GM18520 (cell line): Measurements from ENCODE around the gene TMC6.
"Not testable (repeated sequence)": the region's sequence is repeated elsewhere in the genome, so short reads cannot be mapped to it uniquely, and the experiment has no call there.

Source experiments
- ATAC-seq: cut with Tn5 transposase; IDR thresholded peaks from one replicate; pipeline ENCODE4 v1.9.1; 2021; ENCODE audit not compliant: unreplicated experiment

Gene TMC6

DNA sequence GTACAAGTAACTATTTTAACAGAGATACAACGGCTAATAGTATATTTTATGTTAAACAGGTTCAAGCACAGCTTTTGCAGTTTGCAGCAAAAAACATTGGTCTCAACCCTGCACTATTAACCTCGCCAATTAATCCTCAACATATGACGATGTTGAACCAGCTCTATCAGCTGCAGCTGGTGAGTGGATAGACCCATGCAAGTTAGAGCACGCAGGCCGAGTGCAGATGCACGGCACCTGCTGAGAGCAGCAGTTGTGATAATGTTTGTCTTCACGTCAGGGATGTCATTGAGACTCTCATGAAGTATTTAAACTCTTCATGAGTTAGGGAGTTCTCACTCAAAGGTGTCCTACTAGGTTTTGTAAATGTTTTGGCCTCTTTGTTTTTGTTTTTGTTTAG lies 45.6 kb downstream of the TMC6 start:
- ATAC-seq = no peak

DNA sequence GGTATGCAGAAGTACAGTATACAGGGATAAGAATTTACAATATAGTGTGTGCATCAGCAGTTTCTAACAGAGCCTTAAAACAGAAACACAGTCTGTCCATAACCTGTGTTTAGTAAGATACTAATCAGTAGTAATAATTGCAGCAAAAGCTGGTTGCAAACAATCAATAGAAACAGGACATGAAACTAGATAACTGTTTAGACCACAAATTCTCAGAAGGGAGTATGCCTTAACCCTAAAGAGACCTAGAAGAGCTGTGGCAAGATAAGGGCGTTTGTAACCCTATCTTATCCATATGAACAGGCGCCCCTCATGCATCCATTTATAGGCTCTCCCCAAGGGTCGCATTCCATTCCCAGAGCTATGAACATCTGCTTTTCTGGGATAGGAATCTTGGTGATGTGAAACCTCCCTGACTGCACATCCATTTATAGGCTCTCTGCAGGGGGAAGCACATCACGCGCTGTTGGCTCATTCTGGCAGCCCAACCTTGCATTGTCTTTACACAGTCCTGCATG lies 46.1 kb downstream of the TMC6 start:
- ATAC-seq = not testable (repeated sequence)

DNA sequence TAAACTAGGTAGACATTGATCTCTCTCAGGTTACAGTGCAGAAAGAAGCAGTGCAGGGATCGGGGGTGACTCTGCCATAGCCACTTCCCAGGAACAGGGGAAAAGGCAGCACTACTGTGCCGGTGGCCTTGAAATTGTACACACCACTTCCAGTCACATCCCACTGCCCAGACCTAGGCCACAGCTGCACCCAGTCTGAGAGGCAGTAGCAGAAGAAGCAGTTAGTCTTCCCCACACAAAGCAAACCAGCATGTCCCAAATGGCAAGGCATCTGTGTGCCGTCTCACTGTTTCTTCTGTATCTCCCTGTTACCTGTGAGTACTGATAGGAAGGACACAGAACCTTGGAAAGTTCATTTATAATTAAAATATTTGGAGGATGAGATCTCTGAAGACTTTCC lies 47.0 kb downstream of the TMC6 start:
- no peak for ATAC-seq

DNA sequence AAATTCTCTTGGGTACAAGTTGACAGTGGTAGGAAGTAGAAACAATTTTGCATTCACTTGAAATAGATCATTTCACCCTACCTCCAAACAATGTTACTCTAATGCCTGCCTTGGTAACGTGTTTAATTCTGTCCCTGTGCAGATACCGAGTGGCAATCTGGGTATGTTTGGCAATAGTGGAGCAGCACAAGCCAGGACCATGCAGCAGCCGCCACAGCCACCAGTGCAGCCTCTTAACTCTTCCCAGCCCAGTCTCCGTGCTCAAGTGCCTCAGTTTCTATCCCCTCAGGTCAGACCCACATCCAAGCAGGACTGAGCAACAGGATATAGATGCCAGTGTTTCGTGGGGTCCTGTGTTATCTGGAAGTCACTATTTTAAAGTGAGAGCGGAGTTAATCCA lies 49.3 kb downstream of the TMC6 start:
- ATAC-seq = no peak

DNA sequence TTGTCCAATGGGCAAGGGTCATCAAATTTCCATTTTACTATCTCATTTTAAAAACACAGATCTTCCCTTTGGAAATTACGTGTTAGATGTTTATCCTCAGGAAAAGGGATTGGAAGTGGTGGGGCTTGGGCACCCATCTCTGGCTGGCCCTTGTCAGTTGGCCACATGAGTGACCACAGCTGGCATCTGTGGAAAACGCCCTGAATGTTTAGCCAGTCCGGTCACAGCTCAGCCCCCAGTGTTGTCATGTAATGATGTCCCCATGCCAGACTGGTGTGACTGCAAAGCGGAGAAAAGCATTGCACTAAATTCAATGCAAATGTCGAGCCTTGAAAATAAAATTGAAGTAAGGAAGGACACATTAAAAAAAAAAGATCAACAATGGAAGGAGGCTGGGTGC lies 53.0 kb downstream of the TMC6 start:
- ATAC-seq = no peak

DNA sequence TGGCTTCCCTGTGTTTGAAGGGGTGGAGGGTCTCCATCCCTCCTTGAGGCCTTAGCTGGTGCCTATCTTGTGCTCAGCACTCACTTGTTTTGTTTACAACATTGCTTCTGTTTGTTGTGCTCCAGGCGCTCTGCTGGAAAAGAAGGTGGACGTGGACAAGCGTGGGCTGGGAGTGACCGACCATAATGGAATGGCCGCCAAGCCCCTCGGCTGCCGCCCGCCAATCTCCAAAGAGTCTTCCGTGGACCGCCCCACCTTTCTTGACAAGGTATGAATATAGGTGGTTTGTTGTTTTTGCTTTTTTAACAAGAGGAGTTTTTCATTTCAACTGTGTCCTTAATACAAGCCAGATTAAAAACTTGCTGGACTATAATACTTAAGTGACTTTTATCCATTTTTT lies 53.5 kb downstream of the TMC6 start:
- ATAC-seq = no peak

DNA sequence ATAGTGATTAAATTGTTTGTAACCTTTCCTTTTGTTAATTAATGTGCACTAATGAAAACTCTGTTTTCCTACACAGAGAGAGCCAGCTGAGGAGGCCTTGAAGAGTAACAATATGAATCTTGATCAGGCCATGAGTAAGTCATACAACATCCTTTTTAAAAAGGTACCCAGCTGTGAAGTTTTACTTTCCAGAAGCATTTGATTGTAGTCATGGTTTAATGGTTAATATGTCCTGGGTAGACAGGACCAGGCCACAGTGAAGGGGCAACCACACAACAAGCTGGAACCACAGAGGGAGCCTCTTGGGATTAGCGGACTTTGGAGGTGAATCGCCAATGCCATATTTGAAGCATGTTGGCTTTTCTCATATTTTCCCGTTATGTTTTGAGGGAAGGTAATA lies 55.6 kb downstream of the TMC6 start:
- ATAC-seq = no peak

DNA sequence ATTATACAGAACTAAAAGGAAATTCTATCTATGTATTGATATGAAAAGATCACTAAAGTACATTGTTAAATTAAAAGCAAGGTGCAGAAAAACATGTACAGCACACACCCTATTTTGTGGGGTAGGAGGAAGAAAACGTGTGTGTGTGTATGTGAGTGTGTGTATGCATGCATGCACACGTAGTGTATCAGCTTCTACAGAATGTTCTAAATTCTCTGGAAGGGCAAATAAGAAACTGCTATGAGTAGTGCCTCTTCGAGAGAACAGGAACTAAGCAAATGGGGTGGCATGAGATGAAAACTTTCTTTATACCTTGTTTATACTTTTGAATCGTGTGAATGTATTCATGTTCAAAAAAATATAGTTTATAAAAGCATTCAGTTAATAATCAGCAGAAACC lies 58.9 kb downstream of the TMC6 start:
- ATAC-seq = no peak

DNA sequence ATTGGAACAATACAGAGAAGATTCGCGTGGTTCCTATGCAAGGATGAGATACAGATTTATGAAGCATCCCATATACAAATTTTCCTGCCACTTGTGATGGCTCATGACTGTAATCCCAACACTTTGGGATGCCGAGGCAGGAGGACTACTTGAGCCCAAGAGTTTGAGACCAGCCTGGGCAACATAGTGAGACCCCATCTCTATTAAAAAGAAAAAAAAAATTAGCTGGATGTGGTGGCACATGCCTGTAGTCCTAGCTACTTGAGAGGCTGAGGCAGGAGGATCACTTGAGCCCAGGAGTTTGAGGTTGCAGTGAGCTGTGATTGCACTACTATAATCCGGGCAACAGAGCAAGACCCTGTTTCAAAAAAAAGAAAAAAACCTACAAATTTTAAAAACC lies 61.6 kb downstream of the TMC6 start:
- ATAC-seq = not testable (repeated sequence)

DNA sequence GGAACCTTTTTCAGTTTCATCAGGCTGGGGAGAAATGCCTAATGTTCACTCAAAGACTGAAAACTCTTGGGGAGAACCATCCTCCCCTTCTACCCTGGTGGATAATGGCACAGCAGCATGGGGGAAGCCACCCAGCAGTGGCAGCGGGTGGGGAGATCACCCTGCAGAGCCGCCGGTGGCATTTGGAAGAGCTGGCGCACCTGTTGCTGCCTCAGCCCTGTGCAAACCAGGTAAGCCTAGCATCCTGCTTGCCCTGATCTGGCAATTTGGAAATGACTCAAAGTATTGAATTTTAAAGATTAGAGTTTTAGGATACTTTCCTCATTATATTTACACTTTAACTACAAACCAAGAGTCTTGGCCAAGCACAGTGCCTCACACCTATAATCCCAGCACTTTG lies 63.8 kb downstream of the TMC6 start:
- no peak for ATAC-seq

DNA sequence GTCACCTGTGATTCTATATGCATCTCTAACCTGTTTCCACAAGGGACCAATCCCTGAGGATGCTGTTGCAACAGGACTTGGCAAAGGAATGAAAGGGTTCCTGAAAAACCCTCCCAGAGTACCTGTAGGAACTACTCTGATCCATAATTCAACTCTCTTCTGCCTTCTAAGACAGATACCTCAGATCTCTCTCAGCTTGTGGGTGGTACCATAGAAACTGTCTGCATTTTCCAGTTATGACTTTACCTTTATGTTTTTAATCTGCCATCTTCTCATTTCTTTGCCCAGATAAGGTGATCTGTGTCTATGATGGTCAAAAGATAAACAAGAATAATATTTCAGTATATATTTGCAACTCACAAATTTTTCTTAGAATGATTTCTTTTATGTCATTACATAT lies 65.1 kb downstream of the TMC6 start:
- ATAC-seq = no peak

DNA sequence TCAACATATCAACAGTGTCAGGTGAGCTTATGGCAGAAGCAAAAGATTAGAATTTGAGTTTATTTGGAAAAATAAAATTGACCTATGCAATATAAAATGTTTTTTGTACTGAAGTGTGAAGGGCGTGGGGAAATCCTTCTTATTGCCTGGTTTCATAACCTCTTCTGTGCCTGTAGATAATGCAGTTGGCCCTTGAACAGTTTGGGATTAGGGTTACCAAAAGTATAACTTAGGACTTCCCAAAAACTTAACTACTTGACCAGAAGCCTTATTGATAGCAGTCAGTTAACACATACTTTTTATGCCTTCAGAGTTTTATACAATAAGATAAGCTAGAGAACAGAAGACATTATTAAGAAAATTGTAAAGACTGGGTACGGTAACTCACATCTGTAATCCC lies 66.0 kb downstream of the TMC6 start:
- no peak for ATAC-seq
